AG04449 (cell line): Measurements from ENCODE around the gene KRTAP10-3.

Source experiments
- CTCF ChIA-PET: fragments of 350-600 bp; formaldehyde crosslinking; extraction: SDS; loops from one replicate; lab custom pipeline; 2021; ENCODE audit warnings: antibody characterized with exemption; lab: Yijun Ruan, JAX
- POLR2A ChIA-PET: fragments of 400-600, 350-600 bp; formaldehyde crosslinking; extraction: SDS; loops from one replicate; lab custom pipeline; 2020; ENCODE audit warnings: antibody characterized with exemption, inconsistent platforms; lab: Yijun Ruan, JAX
- DNase-seq: peaks from one replicate; pipeline ENCODE4 v3.0.0-alpha.2; 2010; ENCODE audit warnings: low read depth, low spot score
- H3K4me3 ChIP-seq: 2 replicates; pipeline ENCODE4 v1.5.1; 2011; ENCODE audit warnings: low read depth, mild to moderate bottlenecking, control low read depth, low read length
- TF ChIP-seq, protein P1 (sequence below): IDR thresholded peaks from one replicate; pipeline ENCODE4 v1.5.1; 2011; ENCODE audit warnings: mild to moderate bottlenecking, moderate library complexity, low read length, control low read depth, inconsistent platforms; ENCODE audit not compliant: insufficient read depth; ENCODE audit errors: missing control alignments

KRTAP10-3 gene

GRCh38 chr21:44557491-44558328 is 885 bp downstream of the KRTAP10-3 start:
- no peak overlapping the region for H3K4me3 ChIP-seq
- CTCF ChIA-PET, result no interaction called here
- DNase-seq, result no peak
- POLR2A ChIA-PET, result no interaction called here
- TF ChIP-seq, protein P1, sequence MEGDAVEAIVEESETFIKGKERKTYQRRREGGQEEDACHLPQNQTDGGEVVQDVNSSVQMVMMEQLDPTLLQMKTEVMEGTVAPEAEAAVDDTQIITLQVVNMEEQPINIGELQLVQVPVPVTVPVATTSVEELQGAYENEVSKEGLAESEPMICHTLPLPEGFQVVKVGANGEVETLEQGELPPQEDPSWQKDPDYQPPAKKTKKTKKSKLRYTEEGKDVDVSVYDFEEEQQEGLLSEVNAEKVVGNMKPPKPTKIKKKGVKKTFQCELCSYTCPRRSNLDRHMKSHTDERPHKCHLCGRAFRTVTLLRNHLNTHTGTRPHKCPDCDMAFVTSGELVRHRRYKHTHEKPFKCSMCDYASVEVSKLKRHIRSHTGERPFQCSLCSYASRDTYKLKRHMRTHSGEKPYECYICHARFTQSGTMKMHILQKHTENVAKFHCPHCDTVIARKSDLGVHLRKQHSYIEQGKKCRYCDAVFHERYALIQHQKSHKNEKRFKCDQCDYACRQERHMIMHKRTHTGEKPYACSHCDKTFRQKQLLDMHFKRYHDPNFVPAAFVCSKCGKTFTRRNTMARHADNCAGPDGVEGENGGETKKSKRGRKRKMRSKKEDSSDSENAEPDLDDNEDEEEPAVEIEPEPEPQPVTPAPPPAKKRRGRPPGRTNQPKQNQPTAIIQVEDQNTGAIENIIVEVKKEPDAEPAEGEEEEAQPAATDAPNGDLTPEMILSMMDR, result no peak

DNA sequence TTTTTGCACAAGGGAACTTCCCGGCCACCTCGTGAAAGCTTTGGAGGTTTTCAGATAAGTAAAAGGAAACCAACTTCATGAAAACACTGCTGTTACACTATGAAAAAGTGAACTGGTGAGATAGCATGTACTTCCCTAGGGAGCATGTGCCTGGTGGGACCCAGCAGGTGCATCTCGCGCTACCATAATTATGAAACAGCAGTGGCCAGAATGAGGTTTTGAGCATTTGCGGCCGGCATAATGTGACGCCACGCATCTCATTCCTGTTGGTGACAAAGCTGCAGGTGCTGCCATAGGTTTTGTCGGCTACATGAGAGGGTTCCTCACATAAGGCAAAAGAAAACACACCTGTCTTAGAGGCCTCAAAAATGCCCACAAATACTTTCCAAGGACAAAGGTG is 1.7 kb downstream of the KRTAP10-3 start:
- H3K4me3 ChIP-seq, result no peak overlapping the region
- CTCF ChIA-PET, result no interaction called here
- POLR2A ChIA-PET, result no interaction called here
- TF ChIP-seq, protein P1, result no peak
- DNase-seq, result no peak

DNA sequence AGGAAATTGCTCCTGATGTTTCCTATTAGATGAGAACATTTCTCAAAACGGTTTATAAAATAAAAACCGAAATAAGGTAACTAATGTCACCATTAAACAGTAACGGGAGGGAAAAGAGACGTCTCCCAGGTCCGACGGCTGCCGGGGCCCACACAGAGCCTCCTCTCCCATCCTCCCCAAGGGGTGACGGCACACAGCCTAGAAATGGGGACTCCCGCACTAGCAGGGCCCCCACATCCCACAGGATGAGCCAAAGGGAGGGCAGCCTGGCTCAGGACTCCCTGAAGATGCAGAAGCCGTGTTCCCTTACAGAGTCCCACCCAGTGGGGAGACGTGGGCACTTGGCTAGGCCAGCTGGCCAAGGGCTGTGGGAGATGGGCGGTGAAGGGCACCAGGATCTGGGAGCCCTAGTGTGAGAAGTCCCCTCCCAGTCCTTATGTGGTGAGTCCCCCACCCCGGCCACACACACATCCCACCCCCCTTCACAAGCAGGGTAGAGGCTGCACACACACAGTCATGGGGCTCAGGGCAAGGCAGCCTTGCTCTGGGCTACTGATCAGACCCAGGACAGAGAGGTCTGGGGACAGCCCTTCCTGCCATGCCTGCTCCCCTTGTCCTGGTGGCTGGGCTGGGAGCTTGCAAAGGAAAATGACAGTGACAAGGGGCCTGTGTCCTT is 3.3 kb downstream of the KRTAP10-3 start:
- TF ChIP-seq, protein P1, result no peak
- ChIA-PET CTCF (no interaction called here), POLR2A (no interaction called here)
- no peak overlapping the region for H3K4me3 ChIP-seq
- no peak for DNase-seq

GRCh38 chr21:44552681-44553080 is 5.9 kb downstream of the KRTAP10-3 start:
- POLR2A ChIA-PET, result no interaction called here
- DNase-seq, result no peak

GRCh38 chr21:44552136-44552535 is 6.5 kb downstream of the KRTAP10-3 start:
- TF ChIP-seq, protein P1, result no peak
- POLR2A ChIA-PET, result no interaction called here
- CTCF ChIA-PET, result no interaction called here

More at GRCh38 chr21:44552681-44553080, 5.9 kb downstream of the KRTAP10-3 start:
- CTCF ChIA-PET, result interaction anchor here (1.0 kb wide), 1 partner anchor 241 kb away, joined by 3 read pairs; no protein-coding TSS in a partner anchor
- TF ChIP-seq, protein P1, result no peak
- no peak overlapping the region for H3K4me3 ChIP-seq

DNA sequence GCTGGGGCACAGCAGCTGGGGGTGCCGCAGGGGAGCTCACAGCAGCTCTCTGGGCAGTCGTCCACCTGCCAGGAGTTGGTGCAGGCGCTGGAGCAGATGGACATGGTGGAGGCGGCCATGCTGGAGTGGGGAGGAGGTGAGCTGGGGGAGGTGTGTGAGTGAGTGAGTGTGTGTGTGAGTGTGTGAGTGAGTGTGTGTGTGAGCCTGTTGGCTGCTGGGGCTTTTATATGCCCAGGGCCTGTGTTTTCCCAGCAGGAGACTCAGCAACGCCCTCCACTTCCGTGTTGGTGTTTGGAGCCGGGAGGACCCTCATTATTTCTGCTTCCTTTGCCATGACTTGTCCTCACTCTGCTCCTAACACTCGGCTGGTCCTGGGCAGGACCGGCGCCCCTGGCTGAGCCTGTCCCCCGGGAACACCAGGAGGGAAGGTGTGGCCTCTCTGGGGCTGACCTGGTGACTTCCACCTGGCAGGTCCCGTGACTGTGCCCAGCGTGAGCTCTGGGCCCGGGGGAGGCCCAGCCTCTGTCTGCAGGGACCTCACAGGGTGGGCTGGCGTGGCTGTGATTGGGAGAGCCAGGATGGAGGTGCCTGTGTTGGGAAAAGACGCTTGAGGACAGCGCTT is 7.1 kb downstream of the KRTAP10-3 start, which contains the start of gene KRTAP10-2:
Gene KRTAP10-2 (minus strand): TSS at position 166 of the 622 bp plus-strand sequence. CDS start 47 bp downstream, at position 119.
- TF ChIP-seq, protein P1, result no peak
- no peak for DNase-seq
- ChIA-PET POLR2A (no interaction called here), CTCF (no interaction called here)
- H3K4me3 ChIP-seq, result no peak within 1 kb of the TSS

More at GRCh38 chr21:44552136-44552535, 6.5 kb downstream of the KRTAP10-3 start:
- no peak overlapping the region for H3K4me3 ChIP-seq
- DNase-seq, result no peak
